Fibroblast of lung (primary cell): ENCODE results near the gene SDC1.

Experiments
- CTCF ChIP-seq, 2 donors: IDR thresholded peaks in 1 of 2; conservative IDR thresholded peaks in 1 of 2; 1 replicate in 1 of 2; 2 replicates in 1 of 2; pipeline ENCODE4 v1.5.1; 2011 to 2012; ENCODE audit warnings: low read length in 2 of 2, control low read depth in 1 of 2, inconsistent platforms in 1 of 2, low read depth in 1 of 2, mild to moderate bottlenecking in 1 of 2
- EZH2 ChIP-seq: IDR thresholded peaks from 2 replicates; pipeline ENCODE4 v1.5.1; 2012; ENCODE audit warnings: low read length, control low read depth, mild to moderate bottlenecking; ENCODE audit errors: missing control alignments

GRCh38 chr2:20190876-20191713, 33.8 kb downstream of the SDC1 start:
- TF ChIP-seq CTCF (conservative IDR thresholded peaks at IDR 0.05 in 1 of 2, IDR thresholded peaks at IDR 0.05 in 1 of 2; ENCODE audit: low read depth in 1 of 2, low read length in 2 of 2) (peak in 1 of 2 donors; percentile 27), EZH2 (no peak)
